ENCODE data around the gene L1TD1. TPM values are rescaled to one million over a fixed set of nuclear protein-coding genes. Genes with fewer than 3 reads are reported as not detected.

L1TD1 gene
- total and polyA plus RNA-seq, 2 donors (not counting 1 experiment from before 2014, with no cell fraction given), result 0.17 TPM; not detected in 1

DNA sequence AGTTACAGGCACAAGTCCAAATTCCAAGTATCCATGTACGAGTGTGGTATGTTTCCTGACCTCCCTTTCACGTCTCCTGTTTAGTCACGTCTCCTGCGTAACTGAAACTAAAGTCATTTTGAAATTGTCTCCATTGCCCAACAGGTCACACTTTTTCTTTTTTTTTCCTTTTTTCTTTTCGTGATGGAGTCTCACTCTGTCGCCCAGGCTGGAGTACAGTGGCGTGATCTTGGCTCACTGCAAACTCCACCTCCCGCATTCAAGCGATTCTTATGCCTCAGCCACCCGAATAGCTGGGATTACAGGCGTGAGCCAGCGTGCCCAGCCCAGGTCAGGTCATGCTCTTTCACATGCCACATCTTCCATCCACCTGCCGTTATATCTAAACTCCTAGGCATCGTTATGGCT lies 38.2 kb downstream of the L1TD1 start:
- no peak for DNase-seq (ENCODE audit: low read depth in 2 of 2)
- no peaks in the 10 kb centered on the region for H3K79me2 ChIP-seq (ENCODE audit: control insufficient read depth, insufficient read depth, low read length)
- no peak overlapping the region for H3K9ac ChIP-seq (ENCODE audit: insufficient read depth, low read length)
- H3K27me3 ChIP-seq (ENCODE audit: control insufficient read depth, insufficient read depth, low read length), result no peaks in the 10 kb centered on the region
- H3K4me2 ChIP-seq (ENCODE audit: extremely low read depth, insufficient read depth, low read length), result no peak overlapping the region
- no peak overlapping the region for H3K4me3 ChIP-seq (replicated peaks in 1 of 4; ENCODE audit: control extremely low read depth in 1 of 4, insufficient read depth in 1 of 4, low read depth in 3 of 4, low read length in 4 of 4)
- no peaks in the 10 kb centered on the region for H4K20me1 ChIP-seq (ENCODE audit: control insufficient read depth, extremely low read depth, insufficient read depth, low read length)
- no peaks in the 10 kb centered on the region for H3K36me3 ChIP-seq (ENCODE audit: control insufficient read depth, insufficient read depth, low read length)
- TF ChIP-seq EZH2 (IDR thresholded peaks at IDR 0.05; ENCODE audit: low read length, missing control alignments) (no peak), CTCF (conservative IDR thresholded peaks at IDR 0.05 in 1 of 2, IDR thresholded peaks at IDR 0.05 in 1 of 2; ENCODE audit: low read depth in 1 of 2, low read length in 2 of 2) (no peak)
- H2AFZ ChIP-seq (ENCODE audit: low read length), result no peak overlapping the region
- H3K9me3 ChIP-seq (ENCODE audit: control insufficient read depth, insufficient read depth, low read depth, low read length), result no peaks in the 10 kb centered on the region
- no peaks in the 10 kb centered on the region for H3K4me1 ChIP-seq (ENCODE audit: control insufficient read depth, extremely low read depth, insufficient read depth, low read length)
- H3K27ac ChIP-seq (ENCODE audit: insufficient read depth, low read length), result no peak overlapping the region

DNA sequence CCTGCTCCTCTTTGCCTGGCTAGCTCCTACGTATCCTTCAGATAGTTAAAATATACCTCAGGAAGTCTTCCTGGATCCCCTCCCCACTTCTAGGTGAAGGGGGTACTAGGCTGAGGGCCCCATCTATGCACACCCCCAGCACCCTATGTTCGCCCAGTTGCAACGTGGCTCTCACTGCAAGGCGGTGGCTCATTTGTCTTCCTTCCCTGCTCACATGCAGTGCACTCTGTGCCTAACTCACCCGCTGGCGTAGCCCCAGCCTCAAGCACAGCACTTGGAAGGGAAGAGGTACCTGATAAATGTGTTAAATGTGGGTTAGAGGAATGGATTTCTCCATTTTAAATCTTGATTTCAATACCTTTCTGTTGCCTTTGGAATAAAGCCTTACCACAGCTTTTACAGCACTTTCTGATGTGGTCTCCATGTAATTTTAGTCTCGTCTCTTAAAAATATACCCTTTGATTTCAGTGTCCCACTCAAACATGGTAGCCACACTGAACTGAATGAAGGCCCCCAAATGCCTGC lies 39.3 kb downstream of the L1TD1 start:
- no peak overlapping the region for H3K27ac ChIP-seq (ENCODE audit: insufficient read depth, low read length)
- H3K36me3 ChIP-seq (ENCODE audit: control insufficient read depth, insufficient read depth, low read length), result no peaks in the 10 kb centered on the region
- H3K9me3 ChIP-seq (ENCODE audit: control insufficient read depth, insufficient read depth, low read depth, low read length), result no peaks in the 10 kb centered on the region
- peak in 1 of 2 donors; percentile 41 for DNase-seq (ENCODE audit: low read depth in 2 of 2)
- H3K79me2 ChIP-seq (ENCODE audit: control insufficient read depth, insufficient read depth, low read length), result no peaks in the 10 kb centered on the region
- no peak for TF ChIP-seq CTCF (conservative IDR thresholded peaks at IDR 0.05 in 1 of 2, IDR thresholded peaks at IDR 0.05 in 1 of 2; ENCODE audit: low read depth in 1 of 2, low read length in 2 of 2)
- no peak for TF ChIP-seq EZH2 (IDR thresholded peaks at IDR 0.05; ENCODE audit: low read length, missing control alignments)
- H2AFZ ChIP-seq (ENCODE audit: low read length), result no peak overlapping the region
- H3K4me1 ChIP-seq (ENCODE audit: control insufficient read depth, extremely low read depth, insufficient read depth, low read length), result no peaks in the 10 kb centered on the region
- no peak overlapping the region for H3K9ac ChIP-seq (ENCODE audit: insufficient read depth, low read length)
- no peaks in the 10 kb centered on the region for H3K27me3 ChIP-seq (ENCODE audit: control insufficient read depth, insufficient read depth, low read length)
- H3K4me2 ChIP-seq (ENCODE audit: extremely low read depth, insufficient read depth, low read length), result no peak overlapping the region
- no peaks in the 10 kb centered on the region for H4K20me1 ChIP-seq (ENCODE audit: control insufficient read depth, extremely low read depth, insufficient read depth, low read length)
- no peak overlapping the region for H3K4me3 ChIP-seq (replicated peaks in 1 of 4; ENCODE audit: control extremely low read depth in 1 of 4, insufficient read depth in 1 of 4, low read depth in 3 of 4, low read length in 4 of 4)

GRCh38 chr1:62234688-62235087 lies 40.0 kb downstream of the L1TD1 start:
- Histone ChIP-seq H4K20me1 (ENCODE audit: control insufficient read depth, extremely low read depth, insufficient read depth, low read length) (no peaks in the 10 kb centered on the region), H2AFZ (ENCODE audit: low read length) (no peak overlapping the region), H3K27me3 (ENCODE audit: control insufficient read depth, insufficient read depth, low read length) (no peaks in the 10 kb centered on the region), H3K4me2 (ENCODE audit: extremely low read depth, insufficient read depth, low read length) (no peak overlapping the region), H3K4me3 (replicated peaks in 1 of 4; ENCODE audit: control extremely low read depth in 1 of 4, insufficient read depth in 1 of 4, low read depth in 3 of 4, low read length in 4 of 4) (no peak overlapping the region), H3K36me3 (ENCODE audit: control insufficient read depth, insufficient read depth, low read length) (no peaks in the 10 kb centered on the region), H3K9ac (ENCODE audit: insufficient read depth, low read length) (no peak overlapping the region), H3K27ac (ENCODE audit: insufficient read depth, low read length) (no peak overlapping the region), H3K79me2 (ENCODE audit: control insufficient read depth, insufficient read depth, low read length) (no peaks in the 10 kb centered on the region), H3K9me3 (ENCODE audit: control insufficient read depth, insufficient read depth, low read depth, low read length) (no peaks in the 10 kb centered on the region), H3K4me1 (ENCODE audit: control insufficient read depth, extremely low read depth, insufficient read depth, low read length) (no peaks in the 10 kb centered on the region)
- TF ChIP-seq EZH2 (IDR thresholded peaks at IDR 0.05; ENCODE audit: low read length, missing control alignments) (no peak), CTCF (conservative IDR thresholded peaks at IDR 0.05 in 1 of 2, IDR thresholded peaks at IDR 0.05 in 1 of 2; ENCODE audit: low read depth in 1 of 2, low read length in 2 of 2) (no peak)
- DNase-seq (ENCODE audit: low read depth in 2 of 2), result no peak

Data from fibroblast of lung (primary cell).